IPS-20b (cell line): Measurements from ENCODE around the gene ZMYM3.

Experiments
- H3K27ac ChIP-seq: one replicate; pipeline ENCODE4 v1.5.1; 2013; ENCODE audit warnings: low read length
- H3K27me3 ChIP-seq: 2 replicates; pipeline ENCODE4 v1.6.1; 2013; ENCODE audit warnings: mild to moderate bottlenecking, low read length, inconsistent platforms; ENCODE audit not compliant: insufficient read depth
- H3K36me3 ChIP-seq: 2 replicates; pipeline ENCODE4 v1.6.1; 2013; ENCODE audit warnings: low read depth, mild to moderate bottlenecking, inconsistent platforms, low read length, moderate library complexity; ENCODE audit not compliant: insufficient read depth
- H3K4me1 ChIP-seq: 2 replicates; pipeline ENCODE4 v1.6.1; 2013; ENCODE audit warnings: mild to moderate bottlenecking, control low read depth, inconsistent platforms, low read length, moderate library complexity; ENCODE audit not compliant: insufficient read depth
- H3K4me3 ChIP-seq: 2 replicates; pipeline ENCODE4 v1.5.1; 2013; ENCODE audit warnings: mild to moderate bottlenecking, low read length, inconsistent platforms
- H3K9ac ChIP-seq: 2 replicates; pipeline ENCODE4 v1.6.1; 2013; ENCODE audit warnings: low read depth, mild to moderate bottlenecking, inconsistent platforms, low read length, moderate library complexity
- H3K9me3 ChIP-seq: 2 replicates; pipeline ENCODE4 v1.6.1; 2013; ENCODE audit warnings: mild to moderate bottlenecking, low read depth, low read length, inconsistent platforms; ENCODE audit not compliant: insufficient read depth

Gene ZMYM3

GRCh38 chrX:71251466-71251973 is 2.4 kb downstream of the ZMYM3 start:
- Histone ChIP-seq H3K9ac (peak overlapping the region; percentile 76; the same call in 1 of the 2 replicates), H3K27me3 (no peaks in the 10 kb centered on the region), H3K27ac (no peak overlapping the region), H3K4me3 (peak overlapping the region; percentile 90), H3K4me1 (peaks cover 3% of the 10 kb centered on the region; the same call in 1 of the 2 replicates), H3K36me3 (peaks cover 46% of the 10 kb centered on the region), H3K9me3 (no peaks in the 10 kb centered on the region)

DNA sequence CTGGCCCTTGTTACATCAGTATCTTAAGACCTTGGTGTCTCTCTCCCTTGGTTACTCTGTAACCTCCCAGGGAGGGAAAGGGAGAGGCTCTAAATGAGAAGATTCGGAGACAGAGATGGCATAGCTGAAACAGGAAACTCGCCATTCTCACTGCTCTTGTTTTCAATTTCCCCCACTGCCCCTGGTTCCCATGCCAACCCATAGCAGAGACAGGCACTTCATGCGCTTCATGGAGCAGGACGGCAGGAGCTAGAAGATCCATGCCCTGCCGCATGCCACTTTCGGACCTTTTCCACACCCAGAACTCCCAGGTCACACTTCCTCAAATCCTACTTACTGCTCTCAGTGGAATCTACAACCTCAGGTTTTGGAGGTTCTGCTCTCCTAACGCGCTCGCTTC is 3.1 kb downstream of the ZMYM3 start:
- Histone ChIP-seq H3K4me1 (peaks cover 3% of the 10 kb centered on the region; the same call in 1 of the 2 replicates), H3K9ac (no peak overlapping the region), H3K27me3 (no peaks in the 10 kb centered on the region), H3K4me3 (no peak overlapping the region), H3K36me3 (peaks cover 52% of the 10 kb centered on the region), H3K9me3 (no peaks in the 10 kb centered on the region), H3K27ac (no peak overlapping the region)

DNA sequence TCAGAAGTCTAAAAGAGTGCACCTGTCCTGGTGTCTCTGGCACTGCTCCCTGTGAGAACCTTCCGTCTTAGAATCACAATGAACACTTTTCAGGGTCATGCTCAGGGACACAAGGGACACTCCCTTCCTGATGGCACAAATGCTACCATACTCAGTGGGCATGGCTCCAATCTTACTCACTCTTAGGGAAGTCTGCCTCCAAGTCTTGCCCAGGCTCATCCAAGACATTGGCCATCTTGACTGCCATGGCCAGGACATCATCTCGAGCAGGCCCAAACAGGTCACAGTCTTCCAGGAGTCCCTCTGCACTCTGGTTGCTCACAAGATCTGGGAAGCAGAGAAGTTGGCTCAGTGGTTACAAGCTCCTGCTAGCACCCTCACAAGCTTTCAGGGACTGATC is 8.8 kb downstream of the ZMYM3 start:
- Histone ChIP-seq H3K27me3 (no peaks in the 10 kb centered on the region), H3K27ac (no peak overlapping the region), H3K36me3 (peaks cover 98% of the 10 kb centered on the region), H3K4me3 (no peak overlapping the region), H3K4me1 (no peaks in the 10 kb centered on the region), H3K9me3 (no peaks in the 10 kb centered on the region), H3K9ac (no peak overlapping the region)

- Histone ChIP-seq H3K27me3 (no peaks in the 10 kb centered on the region), H3K36me3 (peaks cover 99% of the 10 kb centered on the region), H3K9me3 (no peaks in the 10 kb centered on the region), H3K4me3 (no peak overlapping the region), H3K4me1 (no peaks in the 10 kb centered on the region), H3K27ac (no peak overlapping the region), H3K9ac (no peak overlapping the region)
Measured at GRCh38 chrX:71244359-71245128, 9.4 kb downstream of the ZMYM3 start.

DNA sequence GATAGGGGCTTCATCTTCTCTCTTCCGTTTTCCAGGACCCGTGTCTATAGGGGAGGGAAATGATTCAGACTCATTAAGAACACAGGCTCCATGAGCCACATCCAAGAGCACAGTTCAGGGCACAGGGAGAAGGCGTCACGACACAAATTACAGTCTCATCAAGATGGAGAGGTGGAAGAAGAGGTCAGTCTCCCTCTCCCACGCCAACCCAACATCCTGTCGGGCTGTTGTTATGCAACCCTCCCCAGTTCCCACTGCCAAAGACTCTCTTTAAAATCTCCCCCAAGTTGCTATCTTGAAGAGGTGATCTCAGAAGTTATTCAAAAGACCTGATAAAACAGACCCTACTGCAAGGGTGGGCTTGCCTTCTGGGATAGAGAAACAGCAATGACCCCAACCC is 12.6 kb downstream of the ZMYM3 start:
- H3K9ac ChIP-seq: no peak overlapping the region
- H3K9me3 ChIP-seq: no peaks in the 10 kb centered on the region
- H3K36me3 ChIP-seq: peaks cover 68% of the 10 kb centered on the region
- H3K4me3 ChIP-seq: no peak overlapping the region
- no peaks in the 10 kb centered on the region for H3K27me3 ChIP-seq
- H3K4me1 ChIP-seq: no peaks in the 10 kb centered on the region
- H3K27ac ChIP-seq: no peak overlapping the region

GRCh38 chrX:71239781-71240180 is 14.2 kb downstream of the ZMYM3 start:
- H3K27ac ChIP-seq: no peak overlapping the region
- no peaks in the 10 kb centered on the region for H3K9me3 ChIP-seq
- no peaks in the 10 kb centered on the region for H3K27me3 ChIP-seq
- no peaks in the 10 kb centered on the region for H3K4me1 ChIP-seq
- no peak overlapping the region for H3K4me3 ChIP-seq
- H3K9ac ChIP-seq: no peak overlapping the region
- peaks cover 54% of the 10 kb centered on the region for H3K36me3 ChIP-seq

GRCh38 chrX:71236836-71237235 is 17.1 kb downstream of the ZMYM3 start:
- Histone ChIP-seq H3K9ac (no peak overlapping the region), H3K36me3 (peaks cover 24% of the 10 kb centered on the region), H3K4me1 (no peaks in the 10 kb centered on the region), H3K9me3 (no peaks in the 10 kb centered on the region), H3K27me3 (no peaks in the 10 kb centered on the region), H3K27ac (no peak overlapping the region), H3K4me3 (no peak overlapping the region)

DNA sequence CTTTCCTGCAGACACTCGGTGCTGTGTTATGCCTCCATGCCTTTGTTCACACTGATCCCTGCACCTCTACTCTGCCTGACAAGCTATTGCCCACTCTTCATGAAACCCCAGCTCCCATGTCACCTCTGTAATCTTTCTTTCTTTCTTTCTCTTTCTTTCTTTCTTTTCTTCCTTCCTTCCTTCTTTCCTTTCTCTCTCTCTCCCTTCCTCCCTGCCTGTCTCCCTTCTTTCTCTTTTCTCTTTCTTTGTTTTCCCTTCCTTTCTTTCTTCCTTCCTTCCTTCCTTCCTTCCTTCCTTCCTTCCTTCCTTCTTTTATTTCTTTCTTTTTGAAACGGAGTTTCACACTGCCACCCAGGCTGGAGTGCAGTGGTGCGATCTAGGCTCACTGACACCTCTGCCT is 18.5 kb downstream of the ZMYM3 start:
- H3K9ac ChIP-seq: no peak overlapping the region
- H3K27me3 ChIP-seq: no peaks in the 10 kb centered on the region
- H3K9me3 ChIP-seq: no peaks in the 10 kb centered on the region
- peaks cover 11% of the 10 kb centered on the region for H3K36me3 ChIP-seq
- no peak overlapping the region for H3K27ac ChIP-seq
- no peaks in the 10 kb centered on the region for H3K4me1 ChIP-seq
- H3K4me3 ChIP-seq: no peak overlapping the region

DNA sequence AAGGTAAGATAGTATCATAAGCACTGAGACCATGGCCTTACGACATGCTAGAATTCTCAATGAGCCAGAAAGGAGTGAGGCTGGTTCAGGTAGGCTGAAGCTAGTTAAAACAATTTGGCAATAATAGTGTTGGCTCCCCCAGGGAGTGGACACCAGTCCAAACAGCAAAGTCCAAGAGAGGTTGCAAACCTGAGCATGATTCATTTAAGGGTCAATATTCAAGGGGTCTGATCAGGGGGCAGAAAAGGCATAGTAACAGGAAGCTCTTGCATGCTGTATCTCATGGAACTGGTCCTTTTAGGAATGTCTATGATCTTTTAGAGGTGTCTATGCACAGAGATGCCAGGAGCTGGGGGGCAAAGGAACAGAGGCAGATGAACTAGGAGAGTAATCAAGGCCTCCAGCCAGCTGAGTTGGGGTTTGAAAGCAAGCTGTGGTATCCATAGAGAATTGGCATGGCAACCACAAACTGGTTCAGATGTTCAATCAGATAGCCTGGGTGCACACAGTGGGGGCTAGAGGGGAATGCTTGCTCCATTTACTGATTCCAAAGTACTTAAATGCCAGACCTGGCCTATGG is 25.8 kb downstream of the ZMYM3 start:
- no peaks in the 10 kb centered on the region for H3K27me3 ChIP-seq
- H3K4me1 ChIP-seq: no peaks in the 10 kb centered on the region; the same call in 1 of the 2 replicates
- H3K9ac ChIP-seq: no peak overlapping the region
- no peak overlapping the region for H3K4me3 ChIP-seq
- no peaks in the 10 kb centered on the region for H3K36me3 ChIP-seq
- no peaks in the 10 kb centered on the region for H3K9me3 ChIP-seq
- no peak overlapping the region for H3K27ac ChIP-seq

GRCh38 chrX:71227370-71228062 is 26.4 kb downstream of the ZMYM3 start:
- Histone ChIP-seq H3K9ac (no peak overlapping the region), H3K27ac (no peak overlapping the region)

DNA sequence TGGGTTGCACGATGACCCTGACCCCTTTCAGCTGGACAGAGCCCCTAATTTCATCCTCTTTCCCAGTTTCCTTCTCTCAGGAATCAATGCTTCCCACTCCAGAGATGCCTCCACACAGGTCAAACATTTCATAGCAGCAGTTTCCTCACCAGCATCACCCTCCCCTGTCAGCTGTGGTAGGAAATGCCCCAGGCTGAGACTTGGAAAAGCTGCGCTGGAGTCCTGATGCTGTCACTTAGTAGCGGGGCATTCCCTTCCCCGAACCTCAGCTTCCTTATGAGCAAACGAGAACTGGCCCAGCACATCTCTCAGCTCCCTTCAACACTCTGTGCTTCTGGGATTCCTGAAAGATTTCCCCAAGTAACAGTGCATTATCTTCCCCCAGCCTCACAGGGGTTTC is 28.3 kb downstream of the ZMYM3 start:
- no peak overlapping the region for H3K9ac ChIP-seq
- H3K4me1 ChIP-seq: no peaks in the 10 kb centered on the region; the same call in 1 of the 2 replicates
- H3K36me3 ChIP-seq: no peaks in the 10 kb centered on the region
- no peaks in the 10 kb centered on the region for H3K27me3 ChIP-seq
- H3K9me3 ChIP-seq: no peaks in the 10 kb centered on the region
- no peak overlapping the region for H3K27ac ChIP-seq
- no peak overlapping the region for H3K4me3 ChIP-seq

More at GRCh38 chrX:71227370-71228062, 26.4 kb downstream of the ZMYM3 start:
- Histone ChIP-seq H3K4me3 (no peak overlapping the region), H3K27me3 (no peaks in the 10 kb centered on the region), H3K36me3 (no peaks in the 10 kb centered on the region), H3K9me3 (no peaks in the 10 kb centered on the region), H3K4me1 (no peaks in the 10 kb centered on the region; the same call in 1 of the 2 replicates)
